ENCODE results near the gene POLR2F.

The POLR2F gene

DNA sequence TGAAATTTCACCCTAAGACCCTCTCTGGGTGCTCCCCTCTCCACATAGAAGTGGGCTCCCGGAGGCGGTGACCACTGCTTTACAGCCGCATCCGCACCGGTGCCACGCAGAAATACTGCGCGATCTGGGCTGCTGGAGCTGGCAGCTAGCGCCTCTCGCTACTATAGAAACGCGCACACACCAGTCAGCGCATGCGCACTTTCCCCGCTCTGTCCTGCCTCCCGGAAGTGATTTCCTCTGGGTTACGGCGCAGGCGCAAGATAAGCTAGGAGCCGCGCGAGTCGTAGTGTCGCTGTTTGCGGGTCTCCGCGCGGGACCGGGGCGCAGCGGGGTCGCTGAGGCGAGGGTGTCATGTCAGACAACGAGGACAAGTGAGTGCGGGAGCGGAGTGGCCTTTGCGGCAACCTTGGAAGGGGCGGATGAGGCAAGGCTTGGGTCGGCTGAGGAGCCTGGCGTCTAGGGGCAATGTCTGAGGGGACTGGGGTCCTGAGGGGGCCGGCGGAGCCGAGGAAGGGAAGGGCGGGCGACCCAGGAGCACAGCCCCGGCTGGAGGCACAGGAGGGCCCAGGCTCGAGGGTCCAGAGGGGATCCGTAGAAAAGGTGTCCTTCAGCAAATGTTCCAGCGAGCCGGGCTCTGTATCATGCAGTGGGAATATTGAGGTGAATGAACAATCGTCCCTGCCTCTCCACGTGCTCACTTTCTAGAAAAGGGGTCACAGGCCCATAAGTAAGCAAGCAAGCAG is at the start of gene POLR2F, which contains the start of gene C22orf23:
TSS of gene POLR2F (plus strand) at position 263 of the 743 bp plus-strand sequence. CDS start at position 352, 89 bp downstream.
TSS of gene C22orf23 (minus strand) at position 165 of the 743 bp plus-strand sequence. CDS start 452 bp downstream, outside the sequence.
- Mint-ChIP-seq H3K9me3 (no peaks in the 10 kb centered on the region), H3K27me3 (peaks cover 9% of the 10 kb centered on the region), H3K4me1 (peaks cover 52% of the 10 kb centered on the region)

DNA sequence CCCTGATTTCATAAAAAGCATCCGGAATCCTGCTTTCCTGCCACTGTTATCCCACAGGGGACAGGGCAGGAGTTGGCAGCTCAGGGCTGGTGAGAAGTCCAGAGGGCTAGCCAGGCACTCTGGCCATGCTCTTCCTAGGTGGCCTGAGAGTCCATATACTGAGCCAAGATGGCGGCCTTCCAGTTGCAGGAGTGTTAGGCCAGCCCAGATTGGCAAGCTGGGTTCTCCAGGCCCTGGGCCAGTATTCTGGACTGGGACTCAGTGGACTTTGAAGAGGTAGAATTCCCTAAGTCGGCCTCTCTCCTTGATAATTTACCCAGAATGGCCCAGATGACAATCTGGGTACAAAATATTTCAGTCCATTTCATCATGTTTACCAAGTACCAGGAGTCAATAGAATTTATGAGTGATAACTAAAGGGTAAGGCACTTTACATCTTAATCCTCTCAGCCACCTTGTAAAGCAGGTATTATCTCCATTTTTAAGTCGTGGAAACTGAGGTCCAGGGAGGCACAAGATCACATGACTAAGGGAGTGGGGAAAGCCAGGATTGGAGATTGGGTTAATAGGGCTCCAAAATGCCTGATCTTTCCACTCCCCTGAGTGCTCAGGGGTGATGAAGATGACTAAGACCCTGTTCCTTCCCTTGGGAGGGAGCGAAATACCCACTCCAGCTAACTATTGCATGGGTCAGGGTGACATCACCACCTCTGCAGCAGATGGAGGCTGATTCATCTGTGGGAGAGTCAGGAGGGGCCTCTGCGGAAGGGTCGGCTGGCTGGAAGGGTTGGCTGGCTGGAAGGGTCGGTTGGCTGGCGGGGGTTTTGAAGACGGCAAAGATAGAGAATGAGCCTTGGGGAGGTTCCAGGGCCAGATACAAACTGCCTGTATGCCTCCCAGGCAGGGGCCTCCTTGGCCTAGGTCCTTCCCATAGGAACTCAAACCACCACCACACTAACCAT is 48.6 kb upstream of the POLR2F start:
- Mint-ChIP-seq H3K4me1 (peaks cover 34% of the 10 kb centered on the region), H3K9me3 (no peaks in the 10 kb centered on the region), H3K4me3 (peak overlapping the region; percentile 82), H3K36me3 (ENCODE audit: insufficient read depth) (peaks cover 9% of the 10 kb centered on the region), H3K27ac (ENCODE audit: low read depth) (peak overlapping the region; percentile 86), H3K27me3 (no peaks in the 10 kb centered on the region)
- DNase-seq (ENCODE audit: low spot score in 2 of 2) (no peak), ATAC-seq (replicated peaks; ENCODE audit: extremely low read depth, poor library complexity, severe bottlenecking) (no peak)

More for the DNA sequence above, at the start of gene POLR2F, which contains the start of gene C22orf23:
- Mint-ChIP-seq H3K36me3 (ENCODE audit: insufficient read depth) (peaks cover 22% of the 10 kb centered on the region), H3K4me3 (peak within 1 kb of the TSS; percentile 90), H3K27ac (ENCODE audit: low read depth) (peak within 1 kb of the TSS; percentile 96)
- ATAC-seq (replicated peaks; ENCODE audit: extremely low read depth, poor library complexity, severe bottlenecking) (peak; percentile 96), DNase-seq (ENCODE audit: low spot score in 2 of 2) (peak; percentile 92 to 95)

DNA sequence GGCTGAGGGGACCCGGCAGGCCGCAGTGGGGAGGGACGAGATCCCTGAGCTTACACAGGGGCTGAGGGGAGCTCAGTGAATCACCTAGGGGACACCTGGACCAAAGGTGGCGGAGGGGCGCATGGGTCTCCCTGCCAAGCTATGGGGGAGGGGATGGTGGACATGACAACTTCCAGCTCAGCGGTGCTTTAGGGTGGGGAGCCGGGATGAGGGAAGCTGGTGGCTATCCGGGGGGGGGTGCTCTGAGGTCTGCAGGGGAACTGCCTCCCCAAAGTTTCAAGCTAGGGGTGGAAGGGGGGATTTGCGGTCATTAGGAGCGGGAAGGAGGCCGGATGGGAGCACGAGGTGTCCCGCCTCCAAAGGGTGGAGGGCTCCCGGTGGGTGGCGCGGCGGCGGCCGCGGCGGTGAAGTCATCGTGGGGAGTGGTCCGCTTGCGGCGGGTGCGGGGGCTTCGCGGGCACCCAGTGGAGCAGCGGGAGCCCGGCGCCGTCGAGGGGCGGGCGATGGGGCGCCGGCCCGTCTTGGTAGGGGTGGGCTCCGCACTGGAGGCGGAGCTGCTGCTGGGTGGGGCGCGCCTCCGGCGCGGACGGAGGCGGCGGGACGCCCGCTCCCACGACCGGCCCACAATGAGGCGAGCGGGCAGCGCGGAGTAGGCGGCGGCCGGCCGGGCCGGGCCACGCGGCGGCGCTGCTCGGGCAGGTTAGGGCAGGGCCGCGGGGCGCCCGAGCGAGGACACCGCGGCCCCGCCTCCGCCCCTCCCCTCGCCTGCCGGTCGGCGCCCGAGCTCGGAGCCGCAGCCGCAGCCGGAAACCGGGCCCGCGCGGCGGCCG is 47.8 kb upstream of the POLR2F start, which contains the start of gene MICALL1:
TSS of gene MICALL1 (plus strand) at position 764 of the 830 bp plus-strand sequence. CDS start 126 bp downstream, outside the sequence.
- H3K4me3 Mint-ChIP-seq: peak within 1 kb of the TSS; percentile 82
- peaks cover 35% of the 10 kb centered on the region for H3K4me1 Mint-ChIP-seq
- peak; percentile 18 to 39 for DNase-seq (ENCODE audit: low spot score in 2 of 2)
- H3K9me3 Mint-ChIP-seq: no peaks in the 10 kb centered on the region
- no peaks in the 10 kb centered on the region for H3K27me3 Mint-ChIP-seq
- peak within 1 kb of the TSS; percentile 86 for H3K27ac Mint-ChIP-seq (ENCODE audit: low read depth)
- ATAC-seq (replicated peaks; ENCODE audit: extremely low read depth, poor library complexity, severe bottlenecking): peak; percentile 80
- peaks cover 9% of the 10 kb centered on the region for H3K36me3 Mint-ChIP-seq (ENCODE audit: insufficient read depth)

DNA sequence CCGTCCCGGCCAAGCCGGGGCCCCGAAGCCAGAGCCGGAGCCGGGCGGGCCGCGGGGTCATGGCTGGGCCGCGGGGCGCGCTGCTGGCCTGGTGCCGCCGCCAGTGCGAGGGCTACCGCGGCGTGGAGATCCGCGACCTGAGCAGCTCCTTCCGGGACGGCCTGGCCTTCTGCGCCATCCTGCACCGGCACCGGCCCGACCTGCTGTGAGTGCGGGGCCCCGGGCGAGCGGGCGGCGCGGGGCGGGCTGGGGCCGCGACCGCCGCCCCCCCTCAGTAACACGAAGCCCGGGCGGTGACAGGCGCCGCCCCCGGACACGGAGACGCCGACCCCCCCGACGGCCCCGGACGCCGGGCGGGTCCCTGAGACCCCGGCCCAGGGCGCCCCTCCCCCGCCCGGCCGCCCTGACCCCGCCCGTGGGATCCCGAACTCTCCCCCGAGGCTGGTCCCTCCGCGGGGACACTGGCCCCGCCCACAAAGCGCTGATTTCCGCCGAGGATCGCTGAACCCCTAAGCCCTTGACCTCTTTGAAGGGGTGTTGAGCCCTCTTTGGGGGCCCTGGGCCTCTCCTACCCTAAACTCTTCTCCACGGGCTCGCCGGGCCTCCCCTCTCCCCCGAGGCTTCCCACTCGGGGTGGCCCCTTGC is 47.0 kb upstream of the POLR2F start:
- Mint-ChIP-seq H3K27me3 (no peaks in the 10 kb centered on the region), H3K36me3 (ENCODE audit: insufficient read depth) (peaks cover 9% of the 10 kb centered on the region), H3K4me1 (peaks cover 40% of the 10 kb centered on the region), H3K27ac (ENCODE audit: low read depth) (peak overlapping the region; percentile 19), H3K9me3 (no peaks in the 10 kb centered on the region), H3K4me3 (peak overlapping the region; percentile 75)
- DNase-seq (ENCODE audit: low spot score in 2 of 2): no peak
- peak; percentile 35 for ATAC-seq (replicated peaks; ENCODE audit: extremely low read depth, poor library complexity, severe bottlenecking)

DNA sequence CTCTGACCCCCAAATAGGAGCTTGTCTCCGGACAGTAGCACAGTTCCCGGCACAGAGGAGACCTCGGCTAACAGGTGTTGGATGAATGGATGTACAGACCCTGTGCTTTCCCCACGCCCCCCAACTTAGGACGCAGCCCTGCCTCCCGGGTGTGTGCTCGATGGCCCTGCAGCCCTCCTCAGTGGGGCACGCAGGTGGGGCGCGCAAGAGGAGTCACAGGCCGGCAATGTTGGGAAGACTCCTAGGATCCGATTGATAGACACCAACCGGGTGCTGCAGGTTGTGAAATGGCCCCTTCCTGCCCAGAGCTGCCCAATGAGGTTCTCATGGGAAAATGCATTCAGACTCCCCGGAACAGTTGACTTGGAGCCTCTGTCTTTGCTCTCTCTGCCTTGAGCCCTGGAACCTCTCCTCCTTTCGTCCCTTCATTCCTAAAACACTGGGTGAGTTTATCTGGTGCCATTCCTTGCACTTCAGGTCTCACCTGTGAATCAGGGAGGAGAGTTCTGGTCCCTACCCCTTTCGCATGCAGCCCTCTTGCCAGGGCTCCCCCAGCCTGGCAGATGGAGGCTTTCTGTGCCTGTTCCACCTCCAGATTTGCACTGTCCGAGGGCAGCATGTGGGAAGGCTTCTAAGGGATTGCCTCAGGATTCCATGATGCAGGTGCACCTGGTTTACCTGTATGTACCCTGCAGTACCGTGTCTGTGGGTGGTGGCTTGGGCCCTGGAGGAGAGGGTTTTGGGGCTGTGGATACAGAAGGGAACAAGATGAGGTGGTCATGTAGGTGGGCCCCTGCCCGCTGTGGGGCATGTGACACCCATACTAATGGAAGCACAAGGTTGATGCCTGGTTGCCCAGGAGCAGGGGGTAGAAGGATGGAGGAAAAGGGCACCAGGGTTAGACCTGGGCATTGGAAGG is 46.2 kb upstream of the POLR2F start:
- Mint-ChIP-seq H3K27me3 (no peaks in the 10 kb centered on the region), H3K27ac (ENCODE audit: low read depth) (peak overlapping the region; percentile 19), H3K9me3 (no peaks in the 10 kb centered on the region), H3K36me3 (ENCODE audit: insufficient read depth) (peaks cover 9% of the 10 kb centered on the region), H3K4me1 (peaks cover 48% of the 10 kb centered on the region), H3K4me3 (peak overlapping the region; percentile 75)
- DNase-seq (ENCODE audit: low spot score in 2 of 2) (no peak), ATAC-seq (replicated peaks; ENCODE audit: extremely low read depth, poor library complexity, severe bottlenecking) (no peak)

DNA sequence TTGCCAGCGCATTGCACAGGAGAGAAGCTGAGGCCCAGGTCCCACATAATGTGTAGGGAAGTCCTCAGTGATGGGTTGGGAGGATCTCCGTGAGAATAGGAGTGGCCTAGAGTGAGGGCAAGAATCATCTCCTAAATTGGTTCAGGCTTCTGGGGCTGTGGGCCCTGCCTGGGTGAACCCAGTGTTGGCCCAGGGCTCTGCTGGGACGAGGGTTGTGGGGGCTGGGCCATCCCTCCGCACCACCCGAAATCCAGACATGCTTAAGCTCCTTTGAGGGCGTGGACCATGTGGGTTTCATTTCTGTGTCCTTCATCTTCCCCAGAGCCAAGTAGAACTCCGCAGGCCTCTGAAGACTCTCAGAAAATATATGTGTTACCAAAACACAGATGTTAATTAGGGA is 43.7 kb upstream of the POLR2F start:
- no peak for DNase-seq (ENCODE audit: low spot score in 2 of 2)
- Mint-ChIP-seq H3K27me3 (no peaks in the 10 kb centered on the region), H3K36me3 (ENCODE audit: insufficient read depth) (peaks cover 22% of the 10 kb centered on the region), H3K4me3 (no peak overlapping the region), H3K27ac (ENCODE audit: low read depth) (peak overlapping the region; percentile 38), H3K9me3 (no peaks in the 10 kb centered on the region), H3K4me1 (peaks cover 50% of the 10 kb centered on the region)
- no peak for ATAC-seq (replicated peaks; ENCODE audit: extremely low read depth, poor library complexity, severe bottlenecking)

DNA sequence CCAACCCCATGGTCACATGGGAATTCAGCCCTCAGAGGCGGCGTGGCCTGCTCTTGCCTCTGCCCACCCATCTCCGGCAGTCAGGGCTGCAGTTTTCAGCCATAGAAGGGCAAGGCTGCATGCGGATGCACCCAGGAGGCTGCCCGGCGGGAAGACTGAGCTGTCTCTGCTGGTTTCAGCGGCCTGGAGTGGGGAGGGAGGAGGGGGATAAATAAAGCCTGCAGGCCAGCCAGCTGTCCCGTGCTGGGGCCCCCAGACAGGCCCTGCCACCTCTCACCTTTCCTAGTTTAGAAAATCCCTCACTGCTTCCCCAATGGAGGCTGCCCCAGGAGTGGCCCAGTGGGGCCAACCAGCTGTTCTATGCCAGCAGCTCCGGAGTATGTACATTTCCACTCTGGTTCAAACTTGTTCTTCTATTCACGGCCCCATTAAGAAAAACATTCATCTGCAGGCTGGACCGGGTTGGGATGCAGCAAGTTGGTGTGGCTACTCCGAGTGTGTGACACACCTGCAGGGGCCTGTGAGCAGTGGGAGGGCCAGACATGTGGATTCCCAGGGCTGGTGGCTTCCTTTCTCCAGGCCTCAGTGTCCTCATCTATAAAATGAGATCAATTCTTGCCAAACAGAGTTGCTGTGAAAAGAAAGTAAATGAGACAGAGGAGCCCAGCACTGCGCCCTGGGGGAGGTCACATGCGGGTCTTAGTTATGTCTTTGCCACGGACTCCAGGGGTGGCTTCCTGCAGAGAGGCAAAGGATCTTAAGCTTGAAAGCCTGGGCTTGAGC is 42.4 kb upstream of the POLR2F start:
- H3K27ac Mint-ChIP-seq (ENCODE audit: low read depth): peak overlapping the region; percentile 49
- peaks cover 41% of the 10 kb centered on the region for H3K4me1 Mint-ChIP-seq

DNA sequence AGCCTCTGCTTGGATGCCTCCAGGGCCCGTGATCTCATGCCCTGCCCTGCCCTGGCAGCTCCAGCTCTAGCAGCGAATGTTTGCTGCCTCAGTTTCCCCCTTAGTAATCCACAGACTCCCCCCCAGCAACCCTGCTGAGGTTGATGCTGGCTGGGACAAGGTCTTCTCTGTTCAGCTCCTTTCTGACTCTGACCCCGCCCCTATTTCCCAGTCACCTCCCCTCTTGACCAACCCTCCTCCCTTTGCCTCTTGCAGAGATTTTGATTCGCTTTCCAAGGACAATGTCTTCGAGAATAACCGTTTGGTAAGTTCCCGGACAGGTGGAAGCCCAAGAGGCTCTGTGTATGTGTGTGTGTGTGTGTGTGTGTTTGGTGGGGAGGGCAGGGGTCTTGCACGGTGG is 41.8 kb upstream of the POLR2F start:
- no peak for DNase-seq (ENCODE audit: low spot score in 2 of 2)
- Mint-ChIP-seq H3K4me3 (no peak overlapping the region), H3K27ac (ENCODE audit: low read depth) (peak overlapping the region; percentile 49), H3K4me1 (peaks cover 40% of the 10 kb centered on the region), H3K27me3 (no peaks in the 10 kb centered on the region), H3K9me3 (no peaks in the 10 kb centered on the region), H3K36me3 (ENCODE audit: insufficient read depth) (peaks cover 22% of the 10 kb centered on the region)
- no peak for ATAC-seq (replicated peaks; ENCODE audit: extremely low read depth, poor library complexity, severe bottlenecking)

More for the DNA sequence above, 42.4 kb upstream of the POLR2F start:
- no peak overlapping the region for H3K4me3 Mint-ChIP-seq
- H3K9me3 Mint-ChIP-seq: no peaks in the 10 kb centered on the region
- DNase-seq (ENCODE audit: low spot score in 2 of 2): no peak
- no peak for ATAC-seq (replicated peaks; ENCODE audit: extremely low read depth, poor library complexity, severe bottlenecking)
- no peaks in the 10 kb centered on the region for H3K27me3 Mint-ChIP-seq
- peaks cover 22% of the 10 kb centered on the region for H3K36me3 Mint-ChIP-seq (ENCODE audit: insufficient read depth)

DNA sequence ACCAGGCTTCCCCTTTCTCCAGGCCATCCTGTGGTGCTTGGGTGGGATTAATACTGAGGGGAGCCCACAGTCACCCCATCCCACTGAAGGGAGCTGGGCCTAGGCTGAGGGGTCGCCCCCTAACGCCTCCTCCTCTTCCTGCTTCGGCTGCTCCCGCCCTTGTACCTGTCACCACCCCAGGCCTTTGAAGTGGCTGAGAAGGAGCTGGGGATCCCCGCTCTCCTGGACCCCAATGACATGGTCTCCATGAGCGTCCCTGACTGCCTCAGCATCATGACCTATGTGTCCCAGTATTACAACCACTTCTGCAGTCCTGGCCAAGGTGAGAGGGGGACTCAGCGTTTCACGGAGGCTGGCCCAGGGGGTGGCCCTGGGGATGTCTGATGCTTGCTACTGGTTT is 41.3 kb upstream of the POLR2F start:
- H3K4me1 Mint-ChIP-seq: peaks cover 35% of the 10 kb centered on the region
- DNase-seq (ENCODE audit: low spot score in 2 of 2) (no peak), ATAC-seq (replicated peaks; ENCODE audit: extremely low read depth, poor library complexity, severe bottlenecking) (no peak)
- H3K4me3 Mint-ChIP-seq: no peak overlapping the region
- H3K27ac Mint-ChIP-seq (ENCODE audit: low read depth): peak overlapping the region; percentile 49
- no peaks in the 10 kb centered on the region for H3K27me3 Mint-ChIP-seq
- peaks cover 18% of the 10 kb centered on the region for H3K36me3 Mint-ChIP-seq (ENCODE audit: insufficient read depth)
- H3K9me3 Mint-ChIP-seq: no peaks in the 10 kb centered on the region

DNA sequence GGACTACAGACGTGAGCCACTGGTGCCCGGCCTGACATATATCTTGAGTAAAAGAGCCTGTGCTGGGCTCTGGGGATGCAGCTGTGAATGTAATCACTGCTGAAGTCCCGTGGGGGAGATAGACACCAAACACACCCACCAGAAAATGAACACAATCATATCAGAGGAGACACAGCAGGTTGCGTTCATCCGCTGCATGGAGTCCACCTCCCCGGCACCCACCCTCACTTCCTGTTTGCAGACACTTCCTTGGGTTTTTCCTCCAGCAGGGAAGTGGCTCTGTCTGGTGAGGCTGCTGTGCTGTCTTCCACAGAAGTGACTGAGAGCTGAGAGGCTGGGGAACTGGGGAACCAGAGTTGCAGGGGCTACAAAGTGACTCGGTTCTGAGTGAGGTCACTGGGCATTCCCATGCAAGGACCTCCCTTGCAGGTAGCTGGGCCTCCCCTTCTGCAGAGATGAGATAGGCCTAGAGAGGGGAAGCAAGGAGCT is 40.2 kb upstream of the POLR2F start:
- Mint-ChIP-seq H3K36me3 (ENCODE audit: insufficient read depth) (peaks cover 18% of the 10 kb centered on the region), H3K27ac (ENCODE audit: low read depth) (no peak overlapping the region), H3K4me1 (peaks cover 27% of the 10 kb centered on the region), H3K27me3 (no peaks in the 10 kb centered on the region), H3K4me3 (no peak overlapping the region), H3K9me3 (no peaks in the 10 kb centered on the region)
- DNase-seq (ENCODE audit: low spot score in 2 of 2): no peak
- no peak for ATAC-seq (replicated peaks; ENCODE audit: extremely low read depth, poor library complexity, severe bottlenecking)
